KMS-11 (cell line): Measurements from ENCODE around the gene FRMPD4.

Source experiments
- H2AFZ ChIP-seq: fragments of 200-600 bp; sonication (generic); 2 replicates; pipeline ENCODE4 v1.6.1; 2016; ENCODE audit warnings: antibody characterized with exemption, mixed run types, low read depth
- H3K27ac ChIP-seq: fragments of 200-600 bp; sonication (generic); 2 replicates; pipeline ENCODE4 v1.6.1; 2016; ENCODE audit warnings: mild to moderate bottlenecking, mixed run types
- H3K27me3 ChIP-seq: fragments of 200-600 bp; sonication (generic); 2 replicates; pipeline ENCODE4 v1.6.1; 2017; ENCODE audit warnings: mild to moderate bottlenecking, low read depth, mixed run types, moderate library complexity; ENCODE audit not compliant: insufficient read depth
- H3K36me3 ChIP-seq: fragments of 200-600 bp; sonication (generic); 2 replicates; pipeline ENCODE4 v1.6.1; 2017; ENCODE audit warnings: mild to moderate bottlenecking, mixed run types; ENCODE audit not compliant: insufficient read depth
- H3K4me1 ChIP-seq: fragments of 200-600 bp; sonication (generic); 2 replicates; pipeline ENCODE4 v1.6.1; 2016; ENCODE audit warnings: mild to moderate bottlenecking, low read depth, mixed run types; ENCODE audit not compliant: poor library complexity, severe bottlenecking
- H3K4me2 ChIP-seq: fragments of 200-600 bp; sonication (generic); 2 replicates; pipeline ENCODE4 v1.7.0; 2016; ENCODE audit warnings: mild to moderate bottlenecking, mixed run types
- H3K4me3 ChIP-seq: fragments of 200-600 bp; sonication (generic); IDR thresholded peaks from 2 replicates; pipeline ENCODE4 v1.6.1; 2017; ENCODE audit warnings: low read depth, low read length, mixed read lengths; ENCODE audit not compliant: insufficient read depth
- H3K79me2 ChIP-seq: fragments of 200-600 bp; sonication (generic); 2 replicates; pipeline ENCODE4 v1.6.1; 2016; ENCODE audit warnings: low read depth, mixed run types; ENCODE audit not compliant: insufficient read depth
- H3K9ac ChIP-seq: fragments of 200-600 bp; sonication (generic); 2 replicates; pipeline ENCODE4 v1.6.1; 2016; ENCODE audit warnings: mild to moderate bottlenecking, mixed run types
- H4K20me1 ChIP-seq: fragments of 200-600 bp; sonication (generic); 2 replicates; pipeline ENCODE4 v1.6.1; 2016; ENCODE audit warnings: mild to moderate bottlenecking, mixed run types; ENCODE audit not compliant: insufficient read depth
- CTCF ChIP-seq: fragments of 200-600 bp; sonication (generic); conservative IDR thresholded peaks from 2 replicates; pipeline ENCODE4 v1.6.1; 2017; ENCODE audit warnings: low read depth, mild to moderate bottlenecking, antibody characterized with exemption, low read length, moderate library complexity, mixed read lengths

FRMPD4 gene

GRCh38 chrX:12411831-12412230 lies 273.6 kb downstream of the FRMPD4 start:
- H3K27ac ChIP-seq = no peak overlapping the region
- H3K27me3 ChIP-seq = no peaks in the 10 kb centered on the region
- no peak overlapping the region for H3K4me2 ChIP-seq
- no peak for TF ChIP-seq CTCF
- no peak overlapping the region for H3K4me3 ChIP-seq
- no peaks in the 10 kb centered on the region for H3K4me1 ChIP-seq
- H3K36me3 ChIP-seq = no peaks in the 10 kb centered on the region
- H4K20me1 ChIP-seq = no peaks in the 10 kb centered on the region
- no peak overlapping the region for H2AFZ ChIP-seq
- no peaks in the 10 kb centered on the region for H3K79me2 ChIP-seq
- H3K9ac ChIP-seq = no peak overlapping the region

- TF ChIP-seq CTCF = no peak
- H3K79me2 ChIP-seq = no peaks in the 10 kb centered on the region
Measured at GRCh38 chrX:12412561-12412960, 274.3 kb downstream of the FRMPD4 start.

GRCh38 chrX:12419591-12419990 lies 281.3 kb downstream of the FRMPD4 start:
- Histone ChIP-seq H3K4me1 (no peaks in the 10 kb centered on the region), H4K20me1 (no peaks in the 10 kb centered on the region), H2AFZ (no peak overlapping the region), H3K27ac (no peak overlapping the region), H3K9ac (no peak overlapping the region), H3K27me3 (no peaks in the 10 kb centered on the region), H3K36me3 (no peaks in the 10 kb centered on the region), H3K4me3 (no peak overlapping the region), H3K79me2 (no peaks in the 10 kb centered on the region), H3K4me2 (no peak overlapping the region)
- TF ChIP-seq CTCF = no peak

More at GRCh38 chrX:12412561-12412960, 274.3 kb downstream of the FRMPD4 start:
- no peak overlapping the region for H3K27ac ChIP-seq
- no peaks in the 10 kb centered on the region for H3K4me1 ChIP-seq
- no peak overlapping the region for H3K4me3 ChIP-seq
- H3K36me3 ChIP-seq = no peaks in the 10 kb centered on the region
- H4K20me1 ChIP-seq = no peaks in the 10 kb centered on the region
- no peak overlapping the region for H2AFZ ChIP-seq
- no peak overlapping the region for H3K4me2 ChIP-seq
- H3K9ac ChIP-seq = no peak overlapping the region
- H3K27me3 ChIP-seq = no peaks in the 10 kb centered on the region

- TF ChIP-seq CTCF = no peak
- Histone ChIP-seq H3K4me3 (no peak overlapping the region), H4K20me1 (no peaks in the 10 kb centered on the region), H3K36me3 (no peaks in the 10 kb centered on the region), H3K27me3 (no peaks in the 10 kb centered on the region), H3K4me1 (no peaks in the 10 kb centered on the region), H3K9ac (no peak overlapping the region), H2AFZ (no peak overlapping the region), H3K79me2 (no peaks in the 10 kb centered on the region), H3K27ac (no peak overlapping the region), H3K4me2 (no peak overlapping the region)
Measured at GRCh38 chrX:12421918-12422317, 283.6 kb downstream of the FRMPD4 start.
